WTC11 (cell line): ENCODE results near the gene H6PD.

Source experiments
- FOXJ3 ChIP-seq: sonication (generic); formaldehyde crosslinking; IDR thresholded peaks from 2 replicates; pipeline ENCODE4 v1.9.0; 2021; ENCODE audit warnings: missing genetic modification reagents, mild to moderate bottlenecking, borderline replicate concordance
- TEAD4 ChIP-seq: sonication (generic); formaldehyde crosslinking; IDR thresholded peaks from 2 replicates; pipeline ENCODE4 v1.8.0; 2022; ENCODE audit warnings: mild to moderate bottlenecking, missing genetic modification reagents
- TF ChIP-seq, protein P1 (sequence below): fragments of 250-450 bp; sonication (Bioruptor Pico); IDR thresholded peaks from 2 replicates; pipeline ENCODE4 v1.9.0; 2021; ENCODE audit warnings: mild to moderate bottlenecking
- TF ChIP-seq, protein P2 (sequence below): fragments of 200-600 bp; IDR thresholded peaks from 2 replicates; pipeline ENCODE4 v1.8.0; 2022; ENCODE audit warnings: antibody characterized with exemption

GRCh38 chr1:9273177-9273576 is 38.6 kb downstream of the H6PD start:
- TF ChIP-seq FOXJ3 (CRISPR knock-in tag) (no peak), TEAD4 (no peak)
- TF ChIP-seq, protein P1, sequence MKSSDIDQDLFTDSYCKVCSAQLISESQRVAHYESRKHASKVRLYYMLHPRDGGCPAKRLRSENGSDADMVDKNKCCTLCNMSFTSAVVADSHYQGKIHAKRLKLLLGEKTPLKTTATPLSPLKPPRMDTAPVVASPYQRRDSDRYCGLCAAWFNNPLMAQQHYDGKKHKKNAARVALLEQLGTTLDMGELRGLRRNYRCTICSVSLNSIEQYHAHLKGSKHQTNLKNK (CRISPR knock-in tag): no peak
- TF ChIP-seq, protein P2, sequence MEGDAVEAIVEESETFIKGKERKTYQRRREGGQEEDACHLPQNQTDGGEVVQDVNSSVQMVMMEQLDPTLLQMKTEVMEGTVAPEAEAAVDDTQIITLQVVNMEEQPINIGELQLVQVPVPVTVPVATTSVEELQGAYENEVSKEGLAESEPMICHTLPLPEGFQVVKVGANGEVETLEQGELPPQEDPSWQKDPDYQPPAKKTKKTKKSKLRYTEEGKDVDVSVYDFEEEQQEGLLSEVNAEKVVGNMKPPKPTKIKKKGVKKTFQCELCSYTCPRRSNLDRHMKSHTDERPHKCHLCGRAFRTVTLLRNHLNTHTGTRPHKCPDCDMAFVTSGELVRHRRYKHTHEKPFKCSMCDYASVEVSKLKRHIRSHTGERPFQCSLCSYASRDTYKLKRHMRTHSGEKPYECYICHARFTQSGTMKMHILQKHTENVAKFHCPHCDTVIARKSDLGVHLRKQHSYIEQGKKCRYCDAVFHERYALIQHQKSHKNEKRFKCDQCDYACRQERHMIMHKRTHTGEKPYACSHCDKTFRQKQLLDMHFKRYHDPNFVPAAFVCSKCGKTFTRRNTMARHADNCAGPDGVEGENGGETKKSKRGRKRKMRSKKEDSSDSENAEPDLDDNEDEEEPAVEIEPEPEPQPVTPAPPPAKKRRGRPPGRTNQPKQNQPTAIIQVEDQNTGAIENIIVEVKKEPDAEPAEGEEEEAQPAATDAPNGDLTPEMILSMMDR: no peak
